HG03571 (cell line): ENCODE results near the gene HHAT.

Source experiments
- ATAC-seq: cut with Tn5 transposase; IDR thresholded peaks from one replicate; pipeline ENCODE4 v1.9.1; 2021; ENCODE audit not compliant: unreplicated experiment

HHAT gene

DNA sequence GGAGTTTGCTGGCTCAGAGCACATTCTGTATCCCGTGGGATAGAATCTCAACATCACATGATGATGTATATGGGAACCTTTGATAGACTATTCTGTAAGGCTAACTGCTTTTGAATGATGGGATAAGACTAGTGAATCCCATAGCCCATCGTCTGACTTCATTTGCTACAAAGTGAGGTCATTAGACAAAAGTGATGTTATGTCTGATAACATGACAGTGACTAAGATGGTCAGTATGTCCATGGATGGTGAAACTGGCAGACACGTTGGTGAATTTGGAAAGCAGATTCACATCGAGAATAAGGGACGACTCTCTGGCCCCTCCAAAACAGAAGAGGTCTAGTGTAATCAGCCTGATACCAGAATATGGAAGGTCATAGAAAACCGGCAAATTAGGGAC lies 108.4 kb downstream of the HHAT start:
- ATAC-seq = no peak

GRCh38 chr1:210437781-210438180 lies 109.1 kb downstream of the HHAT start:
- no peak for ATAC-seq

GRCh38 chr1:210438928-210439841 lies 110.5 kb downstream of the HHAT start:
- ATAC-seq = no peak

DNA sequence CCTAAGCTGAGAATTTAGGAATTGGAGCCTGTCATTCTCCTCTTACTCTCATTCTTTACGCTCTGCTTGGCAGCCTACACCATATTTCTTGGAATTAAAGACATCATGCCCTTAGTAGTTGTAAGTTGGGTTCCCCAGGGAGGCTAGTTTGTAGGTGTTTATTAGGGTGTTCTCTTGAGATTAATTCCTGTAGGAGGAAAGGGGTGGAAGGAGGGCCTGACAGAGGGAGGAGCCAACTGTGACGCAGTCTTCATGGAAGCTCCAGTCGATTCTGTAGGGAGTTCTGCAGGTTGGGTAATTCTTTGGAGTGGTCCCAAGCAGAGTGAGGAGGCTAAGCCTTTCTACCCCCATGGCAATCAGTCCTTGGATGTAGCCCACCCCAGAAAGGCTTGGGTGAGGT lies 111.4 kb downstream of the HHAT start:
- ATAC-seq = no peak

- no peak for ATAC-seq
Measured at GRCh38 chr1:210441028-210441427, 112.3 kb downstream of the HHAT start.

GRCh38 chr1:210445485-210445884 lies 116.8 kb downstream of the HHAT start:
- no peak for ATAC-seq

DNA sequence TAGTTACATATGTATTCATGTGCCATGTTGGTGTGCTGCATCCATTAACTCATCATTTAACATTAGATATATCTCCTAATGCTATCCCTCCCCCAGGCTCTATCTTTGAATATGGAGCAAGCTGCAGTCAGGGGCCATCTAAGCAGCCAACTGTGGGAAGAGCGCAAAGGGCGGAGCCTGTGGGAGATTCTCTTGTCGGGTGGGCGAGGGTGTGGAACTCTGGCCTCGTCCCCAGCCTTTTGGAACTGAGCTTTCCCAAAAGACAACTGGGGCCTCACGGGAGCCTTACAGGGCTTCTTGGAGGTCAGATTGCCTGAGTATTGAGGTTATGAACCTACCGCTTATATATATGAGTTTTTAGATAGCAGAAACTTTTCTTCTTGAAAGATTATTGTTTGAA lies 117.2 kb downstream of the HHAT start:
- ATAC-seq = no peak

- ATAC-seq = no peak
Measured at GRCh38 chr1:210446479-210446878, 117.8 kb downstream of the HHAT start.

DNA sequence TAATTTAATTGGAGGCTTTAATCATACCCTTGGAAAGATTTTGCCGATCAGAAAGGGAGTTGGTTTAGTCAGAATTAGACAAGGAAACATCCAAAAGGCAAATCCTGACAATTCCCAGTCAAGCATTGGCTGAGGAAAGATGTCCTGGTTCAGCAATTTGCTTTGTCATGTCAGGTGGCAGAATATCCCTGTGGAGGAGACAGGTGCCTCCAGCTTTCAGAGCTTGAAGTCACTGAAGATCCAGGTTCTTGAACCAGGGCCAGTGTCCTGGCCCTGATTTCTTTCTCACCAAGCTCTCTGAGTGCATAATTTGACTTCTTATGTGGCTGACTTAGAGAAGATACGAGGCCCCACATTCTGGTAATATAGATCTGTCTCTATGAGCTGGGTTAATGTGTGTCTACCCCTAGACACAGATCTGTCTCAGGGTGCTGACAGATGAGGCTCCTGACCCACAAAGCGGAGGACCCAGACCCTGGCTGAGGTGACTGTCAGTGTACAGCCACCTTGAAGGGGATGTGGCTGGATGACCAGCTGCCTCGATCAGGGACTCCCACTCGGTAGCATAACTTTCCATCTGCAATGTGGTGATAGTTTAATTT lies 118.9 kb downstream of the HHAT start:
- no peak for ATAC-seq

DNA sequence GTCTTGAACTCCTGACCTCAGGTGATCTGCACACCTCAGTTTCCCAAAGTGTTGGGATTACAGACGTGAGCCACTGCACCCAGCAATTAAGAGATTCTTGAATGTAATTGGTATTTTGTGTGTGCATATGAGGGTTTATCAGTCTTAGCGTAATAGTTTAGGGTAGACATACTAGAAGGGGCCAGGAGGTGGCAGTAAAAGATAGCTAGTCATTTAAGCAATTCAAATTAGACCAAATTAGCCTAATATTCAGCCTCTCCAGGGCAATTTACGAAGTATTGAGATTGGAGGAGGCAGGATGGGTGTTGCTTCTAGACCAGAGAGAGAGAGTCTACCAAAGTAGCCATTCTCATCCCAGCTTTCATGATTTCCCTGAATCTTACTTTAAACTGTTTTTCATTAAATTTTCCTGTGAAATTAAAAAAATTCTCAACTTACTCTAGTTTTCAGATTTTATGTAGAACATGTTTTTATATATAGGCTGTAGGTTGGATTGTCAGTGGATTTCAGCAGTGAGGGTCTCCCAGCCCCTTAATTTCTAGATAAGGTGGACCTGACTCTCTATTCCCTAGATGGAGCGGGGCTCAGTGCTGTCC lies 119.7 kb downstream of the HHAT start:
- ATAC-seq = no peak

GRCh38 chr1:210455840-210456603 lies 127.3 kb downstream of the HHAT start:
- no peak for ATAC-seq

- no peak for ATAC-seq
Measured at GRCh38 chr1:210456731-210457255, 128.1 kb downstream of the HHAT start.

DNA sequence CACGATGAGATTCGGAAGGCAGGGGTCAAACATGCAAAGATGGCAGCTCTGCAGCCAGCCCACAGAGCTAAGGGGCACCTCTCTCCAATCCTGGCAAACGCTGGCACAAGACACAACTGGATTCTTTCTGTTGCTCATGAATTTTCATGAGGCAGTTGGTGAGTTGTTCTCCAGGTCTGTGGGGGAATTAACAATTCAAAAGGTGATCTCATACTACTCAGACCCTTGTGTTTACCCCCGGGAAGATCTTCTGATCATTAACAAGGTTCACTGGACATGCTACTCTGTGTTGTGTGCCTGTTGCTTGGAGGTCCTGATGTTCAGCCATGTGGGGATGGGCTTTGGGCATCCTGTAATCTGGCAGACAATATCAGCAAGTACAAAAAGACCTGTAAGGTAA lies 128.9 kb downstream of the HHAT start:
- ATAC-seq = no peak

GRCh38 chr1:210464519-210465039 lies 135.9 kb downstream of the HHAT start:
- no peak for ATAC-seq

DNA sequence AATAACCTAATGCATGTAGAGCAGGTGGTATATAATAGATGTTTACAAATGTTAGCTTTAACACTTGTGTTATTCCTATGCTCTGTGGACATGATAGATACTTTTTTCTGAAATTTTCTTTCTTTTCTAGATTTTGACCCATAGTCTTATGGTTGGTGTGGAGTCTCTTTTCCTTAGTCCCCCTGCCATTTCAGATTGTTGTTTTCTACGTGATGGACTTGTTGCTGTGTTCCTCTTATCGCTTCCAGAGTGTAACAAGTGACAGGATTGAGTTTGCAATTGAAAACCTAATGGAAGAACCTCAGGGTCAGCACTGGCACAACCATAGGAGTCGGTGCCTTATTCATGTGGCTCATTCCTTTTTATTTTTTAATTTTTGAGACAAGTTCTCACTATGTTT lies 136.4 kb downstream of the HHAT start:
- no peak for ATAC-seq

- no peak for ATAC-seq
Measured at GRCh38 chr1:210467440-210468043, 138.8 kb downstream of the HHAT start.

DNA sequence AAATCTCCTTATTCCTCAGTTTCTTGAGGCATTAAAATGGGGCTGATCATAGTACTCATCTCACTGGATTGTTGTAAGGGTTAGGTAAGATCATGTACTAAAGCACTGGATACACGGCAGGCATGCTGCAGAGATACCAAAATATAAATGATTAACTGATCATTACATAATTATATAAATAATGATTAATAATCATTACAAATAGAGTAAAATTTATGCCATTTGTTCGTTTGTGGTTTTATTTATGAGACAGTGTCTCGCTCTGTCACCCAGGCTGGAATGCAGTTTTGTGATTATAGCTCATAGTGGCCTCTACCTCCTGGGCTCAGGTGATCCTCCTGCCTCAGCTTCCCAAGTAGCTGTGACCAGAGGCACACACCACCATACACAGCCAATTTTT lies 140.7 kb downstream of the HHAT start:
- ATAC-seq = no peak

DNA sequence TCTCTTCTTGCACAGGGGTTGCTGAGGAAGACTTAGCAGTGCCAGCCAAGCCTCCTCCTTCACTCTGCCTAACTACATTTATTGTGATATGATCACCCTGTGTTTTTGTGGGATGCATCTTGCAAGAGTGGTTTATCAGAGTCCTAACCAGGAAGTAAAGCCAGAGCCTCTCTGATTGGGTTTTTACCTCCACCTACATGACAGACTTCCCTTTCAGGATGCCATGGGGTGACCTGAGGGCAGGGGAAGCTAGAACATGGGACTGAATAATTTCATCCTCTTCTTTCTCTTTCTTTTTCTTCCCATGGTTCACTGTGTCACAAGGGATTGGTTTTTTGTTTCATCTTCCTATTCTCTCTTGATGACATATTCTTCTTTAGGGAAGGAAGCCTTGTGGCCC lies 146.6 kb downstream of the HHAT start:
- no peak for ATAC-seq

- ATAC-seq = no peak
Measured at GRCh38 chr1:210475806-210476205, 147.1 kb downstream of the HHAT start.

GRCh38 chr1:210476730-210477129 lies 148.0 kb downstream of the HHAT start:
- ATAC-seq = no peak
